ENCODE data around the gene ZNF414.
"Not testable (repeated sequence)": the region's sequence is repeated elsewhere in the genome, so short reads cannot be mapped to it uniquely, and the experiment has no call there.

The ZNF414 gene, protein sequence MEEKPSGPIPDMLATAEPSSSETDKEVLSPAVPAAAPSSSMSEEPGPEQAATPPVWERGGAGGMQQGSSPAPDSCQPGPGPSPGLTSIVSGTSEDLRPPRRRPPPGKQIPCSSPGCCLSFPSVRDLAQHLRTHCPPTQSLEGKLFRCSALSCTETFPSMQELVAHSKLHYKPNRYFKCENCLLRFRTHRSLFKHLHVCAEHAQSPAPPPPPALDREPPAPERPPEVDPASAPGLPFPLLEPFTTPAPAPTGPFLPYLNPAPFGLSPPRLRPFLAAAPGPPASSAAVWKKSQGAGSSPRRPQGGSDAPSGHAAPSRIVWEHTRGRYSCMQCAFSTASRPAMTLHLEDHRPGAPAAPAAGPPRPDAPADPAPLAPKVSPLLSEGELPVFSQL
- total RNA-seq = 6.4 to 10.5 (median 8.9) reads per million in 4 donors

DNA sequence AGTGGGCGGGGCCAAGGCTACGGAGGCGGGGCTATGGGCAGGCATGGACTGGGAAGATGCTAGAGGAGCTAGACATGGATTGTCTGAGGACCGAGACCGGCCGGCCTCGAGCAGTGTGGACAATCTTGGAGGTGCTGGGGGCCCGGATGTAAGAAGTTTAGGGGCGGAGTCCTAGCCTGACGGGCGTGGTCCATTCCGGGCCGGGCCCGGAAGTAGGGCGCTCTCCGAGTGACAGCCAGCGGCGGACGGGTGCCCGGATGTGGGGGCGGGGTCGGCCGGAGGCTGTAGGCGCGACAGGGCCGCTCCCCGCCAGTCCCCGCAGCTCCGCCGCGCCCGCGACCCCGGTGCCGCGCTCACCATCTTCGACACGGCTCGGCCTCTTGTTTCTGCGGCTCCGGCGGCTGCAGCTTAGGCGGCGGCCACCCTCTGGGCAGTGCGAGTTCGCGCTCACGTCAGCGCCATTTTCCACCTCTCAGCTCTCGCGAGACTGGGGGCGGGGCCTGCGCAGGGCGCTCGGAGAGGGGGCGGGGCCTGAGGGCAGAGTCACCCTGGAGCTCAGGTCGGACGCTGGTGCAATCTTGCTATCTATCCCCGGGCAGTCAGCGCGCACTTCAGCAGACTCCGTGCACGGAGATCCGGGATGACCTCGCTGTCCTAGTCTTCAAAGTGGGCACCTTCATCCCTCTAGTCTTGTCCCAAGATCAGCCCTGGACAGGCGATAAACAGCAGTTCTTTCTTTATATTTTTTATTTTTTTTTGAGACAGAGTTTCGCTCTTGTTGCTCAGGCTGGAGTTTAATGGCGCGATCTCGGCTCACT lies at the start of gene ZNF414:
Gene ZNF414, minus strand, starts transcription at position 481 of the 818 bp plus-strand sequence. Its CDS starts 121 bp downstream, at position 360.
- DNase-seq = peak; percentile 94 to 97 (median 95)

DNA sequence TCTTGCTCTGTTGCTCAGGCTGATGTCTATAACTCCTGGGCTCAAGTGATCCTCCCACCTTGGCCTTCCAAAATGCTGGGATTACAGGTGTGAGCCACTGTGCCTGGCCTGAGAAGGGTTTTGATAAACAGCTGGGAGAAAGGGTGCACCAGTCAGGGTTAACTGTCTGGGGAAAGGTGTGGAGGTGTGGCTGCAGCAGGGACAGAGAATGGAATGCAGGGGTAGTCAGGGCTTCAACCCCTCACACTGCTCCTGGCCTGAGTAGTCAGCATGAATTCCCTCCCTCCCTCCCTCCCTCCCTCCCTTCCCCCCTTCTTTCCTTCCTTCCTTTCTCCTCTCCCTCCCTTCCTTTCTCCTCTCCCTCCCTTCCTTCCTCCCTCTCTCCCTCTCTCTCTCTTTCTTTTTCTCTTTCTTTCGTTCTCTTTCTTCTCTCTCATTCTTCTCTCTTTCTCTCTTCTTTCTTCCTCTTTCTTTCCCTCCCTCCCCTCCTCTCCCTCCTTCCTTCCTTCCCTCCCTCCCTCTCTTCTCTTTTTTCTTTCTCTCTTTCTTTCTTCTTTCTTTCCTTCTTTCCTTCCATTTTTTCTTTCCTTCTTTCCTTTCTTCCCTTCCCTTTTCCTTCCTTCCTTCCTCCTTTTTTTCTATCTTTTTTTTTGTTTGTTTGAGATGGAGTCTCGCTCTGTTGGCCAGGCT lies 47.3 kb upstream of the ZNF414 start:
- no peak for DNase-seq

DNA sequence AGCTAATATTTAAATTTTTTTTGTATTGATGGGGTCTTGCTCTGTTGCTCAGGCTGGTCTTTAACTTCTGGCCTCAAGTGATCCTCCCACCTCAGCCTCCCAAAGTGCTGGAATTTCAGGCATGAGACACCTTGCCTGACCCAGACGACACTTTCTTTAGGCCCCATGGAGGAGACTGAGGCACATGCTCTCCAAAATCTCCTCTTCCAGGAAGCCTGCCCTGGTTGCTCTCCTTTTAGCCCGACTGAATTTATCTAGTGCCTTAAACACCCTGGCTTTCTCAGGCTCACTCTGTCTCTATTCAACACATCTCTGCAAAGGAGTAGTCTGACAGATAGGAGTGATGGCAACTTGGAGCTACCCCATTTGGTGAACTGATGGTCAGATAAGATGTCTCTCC lies 44.4 kb upstream of the ZNF414 start:
- no peak for DNase-seq

DNA sequence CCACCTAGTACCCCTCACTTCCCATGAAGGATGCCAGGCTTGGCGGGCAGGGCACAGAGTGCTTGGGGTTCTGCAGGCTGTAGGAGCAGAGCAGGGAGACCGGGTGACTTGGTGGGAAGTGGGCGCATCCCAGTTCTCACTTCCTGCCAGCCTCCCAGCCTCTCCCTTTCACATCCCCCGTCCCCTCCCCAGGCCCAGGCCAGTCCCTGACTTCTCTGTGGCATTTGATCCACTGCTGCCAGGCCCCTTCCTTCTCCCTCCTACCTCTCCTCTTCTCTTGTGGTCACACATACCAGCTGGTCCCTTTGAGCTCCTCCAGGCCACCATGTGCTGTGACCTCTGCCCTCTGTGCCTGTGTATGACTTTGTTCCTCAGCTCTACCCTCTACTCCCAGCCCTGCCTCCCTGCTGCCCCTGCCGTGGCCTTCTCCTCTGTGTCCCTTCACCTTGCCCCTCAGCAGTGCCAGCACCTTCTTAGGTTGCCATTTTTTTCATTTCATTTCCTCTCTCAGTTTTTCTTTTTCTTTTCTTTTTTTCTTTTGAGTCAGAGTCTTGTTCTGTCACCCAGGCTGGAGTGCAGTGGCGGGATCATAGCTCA lies 43.8 kb upstream of the ZNF414 start:
- no peak for DNase-seq

DNA sequence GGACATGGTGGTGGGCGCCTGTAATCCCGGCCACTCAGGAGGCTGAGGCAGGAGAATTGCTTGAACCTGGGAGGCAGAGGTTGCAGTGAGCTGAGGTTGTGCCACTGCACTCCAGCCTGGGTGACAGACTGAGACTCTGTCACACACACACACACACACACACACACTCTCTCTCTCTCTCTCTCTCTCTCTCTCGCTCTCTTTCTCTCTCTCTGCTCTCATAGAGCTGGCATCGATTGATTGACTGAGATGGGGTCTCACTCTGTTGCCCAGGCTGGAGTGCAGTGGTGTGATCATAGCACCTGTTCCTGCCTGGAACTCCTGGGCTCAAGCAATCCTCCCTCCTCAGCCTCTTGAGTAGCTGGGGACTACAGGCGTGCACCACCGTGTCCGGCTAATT lies 39.8 kb upstream of the ZNF414 start:
- DNase-seq = not testable (repeated sequence)

DNA sequence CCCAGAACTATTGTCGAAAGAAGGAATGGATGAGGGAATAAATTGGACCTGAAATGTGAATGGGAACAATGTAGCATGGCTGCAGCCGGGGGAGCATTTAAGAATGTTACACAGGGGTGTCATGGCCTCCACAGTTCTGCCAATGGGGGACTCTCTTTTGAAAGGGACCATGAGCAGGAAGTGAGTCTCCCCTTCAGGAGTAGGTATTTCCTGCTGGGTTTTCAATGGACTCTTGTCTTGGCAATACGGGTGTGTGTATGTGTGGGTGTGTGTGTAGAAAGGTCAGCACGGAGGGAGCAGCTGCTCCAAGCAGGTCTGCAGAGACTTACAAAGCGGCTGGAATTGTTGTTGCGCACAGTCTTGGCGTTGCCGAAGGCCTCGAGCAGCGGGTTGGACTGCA lies 38.8 kb upstream of the ZNF414 start:
- DNase-seq = no peak

DNA sequence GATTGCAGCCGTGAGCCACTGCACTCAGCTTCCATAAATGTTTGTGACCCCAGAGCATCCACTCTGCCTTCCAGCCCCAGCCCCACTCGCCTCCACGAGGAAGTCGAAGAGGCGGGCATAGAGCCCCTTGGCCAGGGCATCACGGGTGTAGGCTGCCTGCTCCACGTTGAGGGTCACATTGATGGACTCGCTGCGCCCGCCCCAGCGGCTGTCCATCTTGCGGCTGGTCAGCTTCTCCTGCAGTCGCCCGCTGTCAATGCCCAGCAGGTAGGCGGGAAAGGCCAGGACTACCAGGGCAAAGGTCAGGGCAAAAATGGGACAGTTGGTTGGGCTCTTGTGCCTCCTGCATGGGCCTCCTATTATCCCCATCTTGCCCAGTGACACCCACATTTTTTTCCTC lies 36.1 kb upstream of the ZNF414 start:
- no peak for DNase-seq

DNA sequence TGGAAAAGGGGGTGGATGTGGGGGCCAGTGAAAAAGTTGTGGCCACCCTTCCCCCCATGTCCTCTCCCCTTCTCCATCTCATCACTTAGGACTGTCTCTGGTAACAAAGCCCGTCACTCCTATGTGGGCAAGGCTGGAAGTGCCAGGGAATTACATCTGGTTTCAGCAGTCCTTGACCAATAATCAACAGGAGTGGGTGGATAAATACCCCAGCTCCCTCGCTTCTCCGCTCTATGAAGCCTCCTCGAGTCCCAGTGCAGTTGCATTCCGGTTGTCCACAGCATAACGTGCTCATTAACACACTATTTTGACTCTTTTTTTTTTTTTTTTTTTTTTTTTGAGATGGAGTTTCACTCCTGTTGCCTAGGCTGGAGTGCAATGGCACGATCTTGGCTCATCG lies 31.8 kb upstream of the ZNF414 start:
- DNase-seq = no peak

DNA sequence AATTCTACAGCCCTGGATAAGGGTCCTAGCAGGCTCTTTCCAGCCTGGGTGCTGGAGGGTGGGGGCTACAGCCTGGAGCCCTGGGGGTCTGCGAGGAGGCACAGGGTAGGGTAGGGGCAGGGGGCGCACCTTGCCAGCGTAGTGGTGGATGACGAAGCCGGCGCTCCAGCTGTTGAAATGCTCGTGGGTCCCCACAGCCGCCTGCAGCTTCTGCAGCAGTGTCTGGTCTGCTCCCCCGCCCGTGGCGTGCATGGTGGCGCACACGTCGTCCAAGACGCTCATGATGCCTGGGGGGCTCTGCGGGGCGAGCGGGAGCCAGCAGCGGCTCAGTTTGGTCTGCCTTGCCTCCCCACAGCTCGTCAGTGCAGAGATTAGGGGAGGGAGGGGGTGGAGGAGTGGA lies 30.2 kb upstream of the ZNF414 start:
- no peak for DNase-seq

DNA sequence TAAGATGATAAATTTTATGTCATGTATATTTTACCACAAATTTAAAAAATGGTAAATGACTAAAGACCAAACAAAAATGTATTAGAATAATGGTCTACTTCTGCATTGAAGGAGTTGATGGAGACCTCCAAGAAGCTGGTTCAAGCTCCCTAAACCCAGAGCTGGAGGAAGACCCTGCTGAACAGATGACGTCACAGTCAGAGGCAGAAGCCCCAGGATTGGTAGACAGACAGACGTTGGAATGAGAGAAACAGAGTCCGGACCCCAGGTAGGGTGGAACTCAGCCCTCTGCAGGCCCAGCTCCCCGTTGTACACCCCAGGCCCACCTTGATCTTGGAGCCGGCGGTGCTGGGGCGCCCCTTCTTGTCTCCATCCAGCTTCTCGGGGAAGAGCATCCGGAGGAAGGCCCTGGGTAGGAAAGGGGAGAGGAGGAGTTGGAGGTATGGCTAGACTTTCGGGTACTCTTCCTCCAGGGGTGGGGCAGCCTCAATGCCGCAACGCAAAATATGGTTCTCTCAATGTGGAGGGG lies 25.7 kb upstream of the ZNF414 start:
- no peak for DNase-seq

DNA sequence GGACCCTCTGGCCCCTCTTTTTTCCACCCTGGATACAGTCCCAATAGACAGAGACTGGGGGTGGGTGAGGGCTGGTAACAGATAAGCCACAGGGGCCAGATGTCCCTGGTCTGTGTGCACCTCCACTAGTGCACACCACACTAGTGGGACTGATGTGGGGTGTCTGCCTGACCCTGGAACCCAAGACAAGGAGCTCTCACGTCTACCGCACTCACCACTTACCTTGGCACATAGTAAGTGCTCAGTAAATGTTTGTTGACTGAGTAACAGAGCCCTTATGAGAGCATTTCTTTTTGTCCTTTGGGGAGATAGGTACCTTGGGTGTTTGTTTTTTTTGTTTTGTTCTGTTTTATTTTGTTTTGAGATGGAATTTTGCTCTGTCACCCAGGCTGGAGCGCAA lies 23.1 kb upstream of the ZNF414 start:
- no peak for DNase-seq

DNA sequence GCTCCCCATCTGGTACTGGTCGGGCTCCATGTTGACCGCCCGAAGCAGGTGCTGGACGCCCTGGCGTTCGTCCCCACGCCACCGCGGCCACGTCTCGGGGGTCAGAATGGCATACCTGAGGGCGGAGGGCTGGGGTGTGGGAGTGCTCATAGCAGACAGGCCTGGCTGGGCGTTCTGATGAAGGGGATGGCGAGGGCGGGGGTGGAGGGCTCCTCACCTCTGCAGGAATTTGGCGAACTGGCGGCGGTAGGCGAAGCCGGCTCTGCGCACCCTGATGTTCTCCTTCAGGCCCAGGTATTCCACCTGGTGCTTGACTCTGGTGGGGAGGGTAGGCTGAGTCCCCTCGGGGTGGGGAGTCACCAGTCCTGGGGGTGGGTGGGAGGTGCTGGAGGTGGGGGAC lies 22.3 kb upstream of the ZNF414 start:
- DNase-seq = no peak

DNA sequence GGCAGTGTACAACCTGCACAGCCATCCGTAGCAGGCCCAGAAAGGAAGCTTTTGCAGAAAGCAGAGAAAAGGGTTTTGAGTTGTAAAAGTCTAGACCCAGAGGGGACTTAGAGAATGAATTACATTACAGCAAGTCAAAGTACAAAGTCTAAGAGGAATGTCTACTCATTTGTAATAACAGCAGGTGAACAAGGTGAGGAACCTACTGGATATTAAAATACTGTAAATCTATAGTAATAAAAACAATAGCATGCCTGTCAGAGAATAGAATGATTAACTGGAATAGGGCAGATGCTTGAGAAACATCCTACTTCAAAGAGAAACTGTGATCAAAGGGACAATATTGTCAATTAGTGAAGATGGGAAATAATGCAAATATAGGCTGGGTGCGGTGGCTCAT lies 18.3 kb upstream of the ZNF414 start:
- no peak for DNase-seq

DNA sequence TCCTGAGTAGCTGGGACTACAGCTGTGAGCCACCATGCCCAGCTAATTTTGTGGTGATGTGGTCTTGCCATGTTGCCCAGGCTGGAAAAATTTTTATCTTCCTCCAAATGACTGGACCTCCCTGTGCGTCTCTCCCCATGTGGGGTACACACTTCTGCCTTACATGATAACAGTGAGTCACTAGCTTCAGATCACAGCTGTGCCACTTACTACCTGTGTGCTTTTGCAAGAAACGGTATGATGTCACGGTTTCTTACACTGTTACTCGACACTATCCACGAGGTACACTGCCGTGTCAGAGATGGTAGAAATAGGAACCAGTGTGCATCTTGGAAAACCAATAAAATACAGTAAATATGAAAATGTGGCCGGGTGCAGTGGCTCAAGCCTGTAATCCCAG lies 17.5 kb upstream of the ZNF414 start:
- DNase-seq = no peak

DNA sequence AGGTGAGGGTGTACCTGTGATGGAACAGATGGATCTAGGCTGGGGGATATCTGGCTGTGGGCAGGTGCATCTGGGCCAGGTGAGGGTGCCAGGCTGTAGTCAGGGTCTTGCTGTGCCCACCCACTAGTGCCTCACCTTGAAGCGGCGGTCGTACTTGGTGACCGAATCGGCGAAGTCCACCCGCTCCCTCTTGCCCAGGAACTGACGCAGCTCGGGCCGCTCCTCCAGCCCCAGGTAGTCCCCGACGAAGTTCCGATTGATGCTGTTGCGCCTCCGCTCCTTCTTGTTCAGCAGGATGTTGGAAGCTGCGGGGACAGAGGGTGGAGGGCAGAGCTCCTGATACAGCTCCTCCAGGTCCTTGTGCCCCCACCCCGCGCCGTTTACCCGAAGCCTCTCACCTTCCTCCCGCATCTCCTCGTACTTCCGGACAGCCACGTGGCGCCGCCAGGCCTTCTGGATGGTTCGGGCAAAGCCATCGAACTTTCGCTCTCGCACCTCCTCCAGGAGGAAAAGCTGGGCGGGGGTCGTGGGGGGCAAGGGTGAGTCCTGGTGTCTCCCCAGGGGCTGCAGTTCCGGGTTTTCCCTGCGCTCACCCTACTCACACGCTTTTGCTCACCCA lies 16.2 kb upstream of the ZNF414 start:
- no peak for DNase-seq

DNA sequence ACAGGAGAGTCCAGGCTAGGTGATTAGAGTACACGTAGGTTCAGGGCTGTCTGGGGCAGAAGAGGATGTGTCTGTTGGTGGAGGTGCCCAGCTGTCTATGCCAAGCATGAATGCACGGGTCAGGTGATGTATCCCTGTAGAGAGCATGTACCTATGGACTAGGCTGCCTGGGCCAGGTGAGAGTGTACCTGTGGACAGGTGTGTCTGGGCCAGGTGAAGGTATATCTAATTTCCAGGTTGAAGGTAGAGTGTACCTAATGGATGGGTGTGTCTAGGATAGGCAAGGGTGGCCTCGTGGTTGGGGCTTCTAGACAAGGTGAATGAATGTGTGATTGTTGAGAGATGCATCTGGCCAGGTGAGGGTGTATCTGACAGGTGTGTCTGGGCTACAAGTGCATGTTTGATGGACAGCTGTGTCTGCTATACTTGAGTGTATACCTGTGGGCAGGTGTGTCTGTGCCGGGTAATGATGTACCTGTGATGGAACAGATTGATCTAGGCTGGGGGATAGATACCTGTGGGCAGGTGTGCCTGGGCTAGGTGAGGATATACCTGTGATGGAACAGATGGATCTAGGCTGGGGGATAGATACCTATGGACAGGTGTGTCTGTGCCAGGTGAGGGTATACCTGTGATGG lies 15.5 kb upstream of the ZNF414 start:
- no peak for DNase-seq

DNA sequence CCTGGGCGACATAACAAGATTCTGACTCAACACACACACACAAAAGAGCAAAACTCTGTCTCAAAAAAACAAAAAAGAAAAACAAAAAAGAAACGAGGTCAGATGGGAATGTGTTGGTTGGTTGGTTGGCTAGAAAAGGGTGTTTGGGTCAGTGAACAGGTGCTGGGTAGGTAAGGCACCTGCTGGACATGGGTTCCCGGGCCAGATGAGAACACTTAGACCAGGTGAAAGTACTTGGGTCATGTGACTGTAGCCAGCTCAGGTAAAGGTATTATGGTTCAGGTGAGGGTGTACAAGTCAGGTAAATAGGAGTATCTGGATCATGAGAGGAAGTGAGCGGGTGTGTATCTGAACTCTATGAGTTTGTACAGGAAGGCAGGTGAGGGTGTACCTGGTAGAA lies 14.5 kb upstream of the ZNF414 start:
- DNase-seq = no peak

DNA sequence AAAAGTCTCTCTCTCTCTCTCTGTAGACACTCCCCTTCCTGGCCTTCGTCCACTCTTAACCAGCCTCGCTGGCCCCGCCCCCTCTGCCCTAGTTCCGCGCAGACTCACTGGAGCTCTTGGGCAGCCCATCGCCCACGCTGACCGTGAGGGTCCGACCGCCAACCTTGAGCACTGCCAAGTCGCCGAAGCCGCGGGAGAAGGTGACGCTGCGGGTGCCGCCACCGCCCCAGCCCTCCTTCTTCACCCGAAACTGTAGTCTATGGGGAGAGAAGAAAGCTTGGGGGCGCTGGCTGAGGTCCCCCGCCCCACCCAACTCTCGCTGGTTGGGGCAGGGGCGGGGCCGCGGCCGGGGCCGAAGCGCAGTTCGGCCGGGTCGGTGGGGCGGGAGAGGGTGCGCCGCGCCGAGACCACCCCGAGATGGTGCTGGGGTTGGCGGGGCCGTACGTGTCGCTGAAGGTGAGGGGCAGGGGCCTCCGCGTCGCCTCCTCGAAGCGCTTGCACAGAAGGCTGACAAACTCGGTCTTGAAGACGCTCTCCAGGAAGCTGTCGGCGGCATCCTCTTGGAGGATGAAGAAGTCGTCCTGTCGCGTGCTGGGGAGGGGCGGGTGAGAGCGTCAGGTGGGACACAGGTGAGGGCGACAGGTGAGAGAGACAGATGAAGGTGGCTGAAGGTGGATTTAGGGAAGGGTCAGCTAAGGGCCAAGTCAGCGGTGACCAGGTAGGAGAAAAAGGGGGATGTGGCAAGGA lies 12.6 kb upstream of the ZNF414 start:
- DNase-seq = no peak

DNA sequence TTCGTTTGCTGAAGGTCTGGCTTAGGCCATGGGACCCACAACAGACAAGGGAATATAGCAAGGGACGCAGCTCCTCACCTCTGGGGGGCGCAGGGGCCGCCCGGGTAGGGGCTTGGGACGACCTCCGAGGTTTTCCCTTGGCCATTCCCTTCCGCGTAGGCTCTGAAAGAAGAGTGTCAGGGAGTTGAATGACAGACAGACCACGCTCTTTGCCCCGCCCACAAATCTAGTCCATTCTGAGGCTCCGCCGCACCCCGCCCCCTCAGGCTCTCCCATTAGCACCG lies 11.4 kb upstream of the ZNF414 start:
- DNase-seq = no peak

DNA sequence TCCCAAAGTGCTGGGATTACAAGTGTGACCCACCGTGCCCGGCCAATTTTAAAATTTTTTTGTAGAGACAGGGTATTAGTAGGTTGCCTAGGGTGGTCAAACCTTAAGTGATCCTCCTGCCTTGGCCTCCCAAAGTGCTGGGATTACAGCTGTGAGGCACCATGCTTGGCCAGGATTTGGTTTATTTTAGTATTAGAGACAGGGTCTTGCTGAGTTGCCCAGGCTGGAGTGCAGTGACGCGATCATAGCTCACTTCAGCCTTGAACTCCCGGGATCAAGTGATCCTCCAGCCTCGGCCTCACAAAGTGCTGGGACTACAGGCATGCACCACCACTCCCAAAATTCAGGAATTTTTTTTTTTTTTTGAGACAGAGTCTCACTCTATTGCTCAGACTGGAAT lies 5.4 kb upstream of the ZNF414 start:
- no peak for DNase-seq

DNA sequence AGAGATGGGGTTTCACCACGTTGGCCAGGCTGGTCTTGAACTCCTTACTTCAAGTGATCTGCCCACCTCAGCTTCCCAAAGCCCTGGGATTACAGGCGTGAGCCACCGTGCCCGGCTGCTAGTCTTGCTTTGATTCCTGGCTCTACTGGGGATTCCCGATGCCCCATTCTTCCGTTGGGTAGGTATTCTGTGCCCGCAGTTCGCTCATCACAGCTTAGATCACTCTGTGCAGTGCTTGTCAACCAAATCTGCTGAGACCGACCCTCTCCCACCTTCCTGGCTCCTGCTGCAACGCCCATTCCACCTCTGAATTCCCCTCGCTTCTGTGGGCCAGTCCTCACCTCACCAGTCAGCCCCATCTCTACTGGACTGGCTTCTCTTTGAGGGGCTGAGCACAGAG lies 4.6 kb upstream of the ZNF414 start:
- DNase-seq = no peak

All from T-helper 1 cell (primary cell).